Measurements from ENCODE around the gene PRICKLE2.

DNA sequence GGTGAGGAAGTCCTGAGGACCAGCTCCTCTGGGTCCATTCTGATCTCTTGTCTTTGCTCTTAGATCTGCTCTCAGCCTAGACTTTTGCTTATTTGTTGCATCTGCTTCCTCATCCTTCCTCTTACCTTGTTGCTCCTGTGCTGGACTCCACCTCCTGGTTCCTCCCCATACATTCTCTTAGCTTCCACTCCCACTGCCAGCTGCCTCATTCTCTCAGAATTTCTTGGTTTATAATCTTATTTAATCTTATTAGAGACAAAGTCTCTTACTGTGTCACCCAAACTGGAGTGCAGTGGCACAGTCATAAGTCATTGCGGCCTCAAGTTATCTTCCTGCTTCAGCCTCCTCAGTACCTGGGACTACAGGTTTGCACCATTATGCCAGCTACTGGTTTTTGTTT lies 133.8 kb downstream of the PRICKLE2 start:
- TF ChIP-seq, protein P1, sequence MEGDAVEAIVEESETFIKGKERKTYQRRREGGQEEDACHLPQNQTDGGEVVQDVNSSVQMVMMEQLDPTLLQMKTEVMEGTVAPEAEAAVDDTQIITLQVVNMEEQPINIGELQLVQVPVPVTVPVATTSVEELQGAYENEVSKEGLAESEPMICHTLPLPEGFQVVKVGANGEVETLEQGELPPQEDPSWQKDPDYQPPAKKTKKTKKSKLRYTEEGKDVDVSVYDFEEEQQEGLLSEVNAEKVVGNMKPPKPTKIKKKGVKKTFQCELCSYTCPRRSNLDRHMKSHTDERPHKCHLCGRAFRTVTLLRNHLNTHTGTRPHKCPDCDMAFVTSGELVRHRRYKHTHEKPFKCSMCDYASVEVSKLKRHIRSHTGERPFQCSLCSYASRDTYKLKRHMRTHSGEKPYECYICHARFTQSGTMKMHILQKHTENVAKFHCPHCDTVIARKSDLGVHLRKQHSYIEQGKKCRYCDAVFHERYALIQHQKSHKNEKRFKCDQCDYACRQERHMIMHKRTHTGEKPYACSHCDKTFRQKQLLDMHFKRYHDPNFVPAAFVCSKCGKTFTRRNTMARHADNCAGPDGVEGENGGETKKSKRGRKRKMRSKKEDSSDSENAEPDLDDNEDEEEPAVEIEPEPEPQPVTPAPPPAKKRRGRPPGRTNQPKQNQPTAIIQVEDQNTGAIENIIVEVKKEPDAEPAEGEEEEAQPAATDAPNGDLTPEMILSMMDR (IDR thresholded peaks at IDR 0.05) = no peak
- TF ChIP-seq EP300 (IDR thresholded peaks at IDR 0.05) (no peak), POLR2AphosphoS5 (IDR thresholded peaks at IDR 0.05) (no peak), POLR2A (IDR thresholded peaks at IDR 0.05; ENCODE audit: low read depth) (no peak)

All from esophagus muscularis mucosa (tissue), 4 donors.